GM13977 (cell line): Measurements from ENCODE around the gene VPS11.

ENCODE experiments used
- DNase-seq: peaks from one replicate; pipeline ENCODE4 v3.0.0; 2012; ENCODE audit warnings: low spot score
- CTCF ChIP-seq: IDR thresholded peaks from 2 replicates; pipeline ENCODE4 v1.5.1; 2012; ENCODE audit warnings: mild to moderate bottlenecking, control low read depth; ENCODE audit not compliant: insufficient read depth; ENCODE audit errors: extremely low read depth, missing control alignments
- in situ Hi-C: fragments of 300-500 bp; cut with MboI; formaldehyde crosslinking; loops from one replicate; pipeline ENCODE4 v1.12.0; 2022; ENCODE audit warnings: low sequenced_read_pairs, low pct_unique_long_range_greater_than_20kb, mixed read lengths, inconsistent platforms; ENCODE audit not compliant: unreplicated experiment

Gene VPS11

GRCh38 chr11:119103793-119104192, 36.2 kb downstream of the VPS11 start:
- peak; percentile 4 for TF ChIP-seq CTCF
- DNase-seq = no peak
- in situ Hi-C loops = no loop called here

GRCh38 chr11:119106564-119107537, 39.2 kb downstream of the VPS11 start, which contains the start of gene C2CD2L:
Gene C2CD2L, plus strand, starts transcription at chr11:119107344. Its CDS starts 398 bp downstream, at chr11:119107742.
- peak; percentile 98 for DNase-seq
- in situ Hi-C loops = no loop called here
- no peak for TF ChIP-seq CTCF

GRCh38 chr11:119107538-119108145, 40.0 kb downstream of the VPS11 start:
- no peak for TF ChIP-seq CTCF
- DNase-seq = peak; percentile 52
- in situ Hi-C loops = no loop called here

GRCh38 chr11:119108146-119108856, 40.7 kb downstream of the VPS11 start:
- peak; percentile 62 for DNase-seq
- in situ Hi-C loops = no loop called here
- TF ChIP-seq CTCF = no peak

GRCh38 chr11:119108857-119109221, 41.2 kb downstream of the VPS11 start:
- no peak for TF ChIP-seq CTCF
- no peak for DNase-seq
- in situ Hi-C loops = no loop called here

- in situ Hi-C loops = no loop called here
- TF ChIP-seq CTCF = no peak
- DNase-seq = no peak
Measured at GRCh38 chr11:119109843-119110242, 42.2 kb downstream of the VPS11 start.
